GM19463 (cell line): ENCODE measurements around the gene CAPN8.

Experiments used
- ATAC-seq: cut with Tn5 transposase; IDR thresholded peaks from one replicate; pipeline ENCODE4 v1.9.1; 2021; ENCODE audit warnings: mild to moderate bottlenecking, moderate library complexity; ENCODE audit not compliant: unreplicated experiment

The CAPN8 gene

DNA sequence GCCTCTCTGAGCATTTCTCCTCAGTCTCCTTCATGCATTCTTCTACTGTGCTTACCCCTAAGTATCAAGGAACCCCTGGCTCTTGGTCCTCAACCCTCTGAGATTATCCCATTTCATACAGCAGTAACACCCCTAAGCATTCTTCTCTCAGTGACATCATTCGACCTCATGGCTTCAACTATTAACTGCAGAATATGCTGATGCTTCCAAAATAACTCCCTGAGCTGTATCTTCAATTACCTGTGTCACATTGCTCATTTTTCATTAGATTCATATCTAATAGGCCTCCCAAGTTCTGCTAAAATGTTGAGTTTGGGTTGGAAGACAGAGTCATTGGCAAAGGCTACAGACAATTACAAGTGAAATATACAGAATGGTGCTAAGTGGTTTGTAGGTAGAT, 7.5 kb downstream of the CAPN8 start:
- no peak for ATAC-seq

DNA sequence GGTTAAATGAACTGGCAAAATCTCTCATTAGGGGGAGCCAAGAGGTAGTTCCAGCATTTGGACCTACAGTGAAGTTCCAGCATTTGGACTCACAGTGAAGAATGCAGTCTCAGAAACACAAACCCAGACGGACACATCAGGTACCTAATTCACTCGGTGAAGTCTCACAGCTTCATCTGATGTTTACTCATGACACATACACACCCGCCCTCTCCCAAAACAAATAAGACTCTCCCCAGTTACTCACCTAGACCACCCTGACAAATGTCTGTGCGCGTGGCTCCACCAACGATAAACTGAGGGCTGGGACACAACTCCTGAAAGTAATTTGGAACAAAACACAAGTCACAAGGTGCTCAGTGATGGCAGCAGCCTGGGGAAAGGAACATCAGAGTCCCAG, 11.4 kb downstream of the CAPN8 start:
- ATAC-seq = no peak

- ATAC-seq = no peak
Observed at GRCh38 chr1:223653431-223653830, 12.1 kb downstream of the CAPN8 start.

DNA sequence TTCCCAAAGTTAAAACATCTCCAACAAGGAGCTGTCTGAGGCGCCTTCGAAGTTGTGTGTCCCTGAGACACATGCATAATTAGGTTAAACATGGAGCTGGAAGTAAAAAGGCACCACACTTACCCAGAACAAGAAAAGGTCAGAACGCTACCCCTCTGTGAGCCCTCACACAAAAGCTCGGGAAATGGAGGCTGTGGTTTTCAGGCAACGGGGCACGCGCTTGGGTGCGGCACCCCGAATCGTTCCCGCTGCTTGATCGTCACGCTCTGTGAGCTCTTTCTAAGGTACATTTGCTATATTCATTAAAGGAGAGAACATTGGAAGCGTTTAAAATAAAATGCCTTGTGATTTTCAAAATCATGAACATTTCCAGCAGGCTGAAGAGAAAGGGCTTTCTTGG, 12.5 kb downstream of the CAPN8 start:
- ATAC-seq = no peak

DNA sequence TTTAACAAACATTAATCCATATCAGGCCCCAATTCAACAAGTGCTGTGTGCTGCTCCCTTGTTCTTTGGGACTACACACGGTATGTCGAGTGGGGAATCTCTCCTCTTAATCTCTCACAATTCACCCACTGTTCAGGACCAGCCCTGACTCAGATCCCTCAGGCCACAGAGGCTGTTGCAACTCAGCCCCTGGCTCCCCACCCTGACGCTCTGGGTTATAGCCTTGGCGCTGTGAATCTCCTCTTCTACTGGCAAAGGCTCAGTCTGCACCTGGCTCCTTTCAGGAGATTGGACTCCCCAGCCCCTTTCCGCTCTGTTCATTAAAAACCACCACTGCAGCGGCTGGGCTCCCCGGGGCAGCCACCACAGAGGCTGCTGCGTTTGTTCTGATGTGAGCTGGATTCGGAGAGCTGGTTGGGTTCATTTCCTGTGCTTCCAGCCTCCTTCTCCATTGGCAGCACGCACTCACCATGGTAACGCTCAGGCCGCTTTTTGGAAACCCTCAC, 13.0 kb downstream of the CAPN8 start:
- ATAC-seq = no peak

- ATAC-seq = no peak
Observed at GRCh38 chr1:223651291-223651991, 14.1 kb downstream of the CAPN8 start.

GRCh38 chr1:223650465-223650864, 15.0 kb downstream of the CAPN8 start:
- ATAC-seq = no peak

DNA sequence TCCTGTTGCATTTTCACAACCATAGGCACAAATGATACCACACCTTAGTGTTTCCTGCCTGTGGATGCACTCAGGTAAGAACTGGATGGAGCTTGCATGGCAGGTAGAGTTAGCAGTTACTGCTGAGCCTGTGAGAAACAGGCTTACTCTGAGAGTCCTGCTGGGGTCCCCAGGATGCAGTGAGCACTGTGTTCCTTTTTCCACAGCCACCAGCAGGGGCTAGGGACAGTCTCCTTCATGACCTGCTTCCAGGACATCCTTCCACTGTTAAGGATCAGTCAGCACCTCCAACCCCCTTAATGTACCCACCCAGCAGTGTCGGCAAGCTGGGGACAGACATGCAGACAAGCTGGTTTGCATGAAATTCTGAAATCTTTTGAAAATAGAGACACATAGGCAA, 16.3 kb downstream of the CAPN8 start:
- no peak for ATAC-seq

DNA sequence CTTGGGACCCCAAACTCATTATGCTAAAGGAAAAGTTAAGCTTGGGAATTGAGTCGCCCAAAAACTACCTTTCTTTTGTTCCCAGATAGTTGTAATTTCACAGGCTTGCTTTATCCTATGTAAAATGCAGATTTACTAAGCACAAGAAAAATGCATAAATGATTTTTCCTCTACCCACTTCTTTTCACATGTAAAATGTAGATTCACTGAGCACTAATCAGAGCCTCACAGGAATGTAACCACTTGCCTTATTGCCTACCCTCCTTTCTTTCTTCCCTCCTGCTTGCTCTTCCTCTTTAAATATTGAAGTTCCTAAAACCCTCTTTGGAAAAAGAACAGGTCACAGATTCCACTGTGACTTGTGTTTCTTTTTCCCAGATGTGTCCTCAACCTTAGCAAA, 18.3 kb downstream of the CAPN8 start:
- no peak for ATAC-seq

DNA sequence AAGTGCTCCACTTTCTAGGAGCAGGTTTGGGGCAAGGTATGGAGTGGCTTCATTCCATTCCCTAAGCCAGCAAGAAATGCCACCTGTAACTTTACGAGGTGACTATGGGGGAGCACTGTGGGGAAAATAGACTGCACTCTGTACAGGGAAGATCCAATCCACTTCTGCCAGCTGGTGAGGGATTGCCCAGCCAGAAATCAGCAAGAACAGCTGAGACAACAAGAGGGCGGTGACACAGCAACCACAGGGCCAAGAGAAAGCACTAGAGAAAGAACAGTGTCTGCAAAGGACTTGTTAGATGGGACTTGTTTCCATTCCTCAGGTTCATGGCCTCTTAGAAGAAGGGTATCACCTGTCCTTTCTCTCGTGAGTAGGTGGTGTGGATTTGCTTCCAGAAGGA, 19.6 kb downstream of the CAPN8 start:
- no peak for ATAC-seq

DNA sequence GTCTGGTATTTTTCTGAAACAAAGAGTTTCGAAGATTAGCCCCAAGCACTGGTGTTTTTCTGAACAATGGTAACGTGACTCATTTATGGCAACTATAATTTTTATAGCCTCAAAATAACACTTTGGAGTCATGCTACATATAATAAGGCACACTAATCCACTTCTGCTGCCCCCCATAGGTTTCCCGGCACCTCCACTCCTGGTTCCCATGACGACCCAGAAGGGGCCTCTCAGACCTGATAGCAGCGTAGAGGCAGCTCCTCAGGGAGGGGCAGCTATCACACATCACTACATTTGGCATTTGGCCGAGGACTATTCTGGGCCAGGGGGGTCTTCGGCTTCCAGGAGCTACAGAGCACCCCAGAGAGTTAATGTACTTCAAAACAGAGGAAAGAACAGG, 23.3 kb downstream of the CAPN8 start:
- ATAC-seq = no peak

GRCh38 chr1:223641523-223642039, 23.9 kb downstream of the CAPN8 start:
- ATAC-seq = no peak

- ATAC-seq = no peak
Observed at GRCh38 chr1:223639331-223639749, 26.2 kb downstream of the CAPN8 start.

DNA sequence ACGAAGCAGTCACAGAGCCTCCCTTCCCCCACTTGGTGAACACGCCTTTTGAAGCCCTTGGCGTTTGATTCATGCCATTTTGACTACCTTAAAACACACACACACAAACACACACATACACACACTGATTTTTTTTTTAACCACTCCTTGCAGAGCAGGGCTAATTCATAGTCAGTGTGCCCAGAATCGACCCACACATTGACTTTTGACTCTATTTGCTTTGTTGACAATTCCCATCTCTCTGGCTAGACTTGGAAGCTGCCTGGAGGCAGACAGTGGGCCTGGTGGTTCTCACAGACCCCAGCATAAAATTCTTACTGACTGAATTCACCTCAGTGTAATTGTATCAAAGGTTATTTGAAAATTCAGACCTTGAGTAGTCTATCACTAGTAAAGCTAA, 30.3 kb downstream of the CAPN8 start:
- ATAC-seq = no peak

GRCh38 chr1:223634423-223634822, 31.1 kb downstream of the CAPN8 start:
- no peak for ATAC-seq

DNA sequence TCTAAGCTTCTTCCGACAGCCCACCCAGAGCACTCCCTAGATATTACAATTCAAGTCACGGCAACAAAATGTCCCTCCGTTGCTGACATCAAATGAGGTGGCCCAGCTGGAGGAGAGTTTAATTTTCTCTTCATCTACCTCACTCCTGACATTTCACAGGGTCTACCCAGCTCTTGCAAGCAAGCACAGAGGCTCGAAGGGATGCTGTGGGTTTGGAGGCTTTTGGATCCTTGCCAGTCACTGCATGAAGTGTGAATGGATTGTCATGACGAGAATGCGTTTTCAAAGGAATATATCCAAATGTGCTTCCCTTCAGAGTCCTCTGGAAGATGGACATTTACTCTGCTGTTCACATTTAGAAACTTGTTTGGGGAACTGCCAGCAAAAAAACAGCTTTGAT, 33.5 kb downstream of the CAPN8 start:
- ATAC-seq = no peak

- no peak for ATAC-seq
Observed at GRCh38 chr1:223631473-223631872, 34.0 kb downstream of the CAPN8 start.

DNA sequence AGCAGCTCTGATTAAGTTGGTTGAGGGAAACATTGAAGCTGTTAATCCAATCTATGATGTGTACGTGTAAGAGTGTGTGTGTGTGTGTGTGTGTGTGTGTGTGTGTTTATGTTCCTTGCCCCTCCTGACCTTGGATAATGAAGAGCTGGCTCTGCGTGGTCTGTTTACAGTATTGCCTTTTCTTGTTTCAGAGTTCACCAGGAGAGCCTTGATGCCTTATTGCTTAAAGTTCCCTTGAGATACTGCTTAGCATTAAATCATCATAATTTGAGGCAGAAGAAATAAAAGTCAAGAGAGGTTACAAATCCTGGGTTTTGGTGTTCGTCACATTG, 36.4 kb downstream of the CAPN8 start:
- ATAC-seq = no peak

- ATAC-seq = peak; percentile 62
Observed at GRCh38 chr1:223628233-223629125, 37.0 kb downstream of the CAPN8 start.

DNA sequence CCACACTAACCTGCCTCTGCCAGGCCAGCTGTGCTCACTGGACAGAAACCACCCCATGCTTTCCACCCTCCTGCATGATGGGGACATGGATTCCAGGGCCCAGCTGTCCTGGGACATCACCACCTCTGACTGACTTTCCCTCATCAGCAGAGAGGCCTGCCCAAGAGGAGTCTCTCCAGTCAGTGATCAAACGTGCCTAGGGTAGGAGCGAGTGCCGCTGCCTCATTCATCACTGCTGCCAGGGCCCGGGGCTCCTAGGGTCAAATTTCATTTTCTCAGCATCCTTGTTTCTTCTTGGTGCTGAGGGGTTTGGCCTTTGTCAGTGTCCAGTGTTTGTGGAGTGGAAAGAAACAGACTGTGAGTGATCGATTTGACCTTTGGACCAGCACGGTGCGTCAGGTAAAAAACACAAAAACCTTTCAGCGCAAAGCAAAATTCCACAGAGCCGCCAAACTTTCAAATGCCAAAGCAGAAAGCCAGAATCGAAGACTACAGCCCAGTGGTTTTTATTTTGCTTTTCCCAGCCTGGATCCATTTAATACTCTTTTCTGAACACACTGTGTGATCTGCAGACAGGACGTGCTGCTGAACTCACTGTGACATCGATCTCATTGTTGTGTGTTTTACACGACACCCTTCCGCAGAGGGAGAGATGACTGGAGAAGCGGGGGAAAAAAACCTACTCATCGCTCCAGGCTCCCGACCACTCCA, 43.2 kb downstream of the CAPN8 start:
- no peak for ATAC-seq

DNA sequence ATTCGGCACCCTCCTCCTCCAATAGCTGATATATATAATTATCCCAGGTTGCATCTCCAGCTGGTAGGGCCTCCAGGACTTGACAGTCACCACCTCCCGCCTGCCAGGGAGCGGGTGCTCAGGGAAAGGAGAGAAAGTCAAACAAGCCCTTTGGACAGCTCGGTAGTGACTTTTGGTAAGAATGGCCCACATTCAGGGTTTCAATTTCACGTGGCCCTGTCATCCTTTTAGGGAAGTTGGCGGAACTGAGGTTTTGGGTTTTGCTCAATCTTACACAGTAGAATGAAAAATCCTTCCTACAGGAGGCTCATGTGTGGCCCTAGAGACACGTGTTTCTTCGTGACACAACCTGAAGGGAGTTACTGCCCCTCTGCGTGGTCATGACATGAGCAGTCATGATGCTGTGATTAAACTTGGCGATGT, 44.2 kb downstream of the CAPN8 start:
- peak; percentile 95 for ATAC-seq
